ENCODE data around the gene TP53TG3. TPM values are rescaled to one million over a fixed set of nuclear protein-coding genes. Genes with fewer than 3 reads are reported as not detected.
"Not testable (repeated sequence)": the region's sequence is repeated elsewhere in the genome, so short reads cannot be mapped to it uniquely, and the experiment has no call there.

TP53TG3 gene
- total RNA-seq = not detected in 2 replicates

GRCh38 chr16:32676065-32676464, at the start of gene TP53TG3:
TSS of gene TP53TG3 (minus strand) at chr16:32676165. CDS start at chr16:32676097, 68 bp downstream.
- DNase-seq (ENCODE audit: low read depth) = not testable (repeated sequence)

- DNase-seq (ENCODE audit: low read depth) = not testable (repeated sequence)
Measured at GRCh38 chr16:32650876-32651275, 25.1 kb downstream of the TP53TG3 start.

- not testable (repeated sequence) for DNase-seq (ENCODE audit: low read depth)
Measured at GRCh38 chr16:32647562-32647961, 28.4 kb downstream of the TP53TG3 start.

- DNase-seq (ENCODE audit: low read depth) = not testable (repeated sequence)
Measured at GRCh38 chr16:32646780-32647179, 29.2 kb downstream of the TP53TG3 start.

- not testable (repeated sequence) for DNase-seq (ENCODE audit: low read depth)
Measured at GRCh38 chr16:32646177-32646576, 29.8 kb downstream of the TP53TG3 start.

- DNase-seq (ENCODE audit: low read depth) = not testable (repeated sequence)
Measured at GRCh38 chr16:32645278-32645908, 30.6 kb downstream of the TP53TG3 start.

GRCh38 chr16:32644715-32645114, 31.2 kb downstream of the TP53TG3 start:
- not testable (repeated sequence) for DNase-seq (ENCODE audit: low read depth)

- DNase-seq (ENCODE audit: low read depth) = not testable (repeated sequence)
Measured at GRCh38 chr16:32637614-32638013, 38.4 kb downstream of the TP53TG3 start.

- not testable (repeated sequence) for DNase-seq (ENCODE audit: low read depth)
Measured at GRCh38 chr16:32632096-32632495, 43.9 kb downstream of the TP53TG3 start.

All from renal cortical epithelial cell (primary cell).